Stomach (tissue), 9 donors: ENCODE measurements around the gene NEK10. TPM values are rescaled to one million over a fixed set of nuclear protein-coding genes. Genes with fewer than 3 reads are reported as not detected.

ENCODE experiments used
- DNase-seq, 2 donors: peaks; one replicate each; pipeline versions ENCODE4 v3.0.0 to v3.0.0-alpha.2; 2013 to 2019
- H3K27ac ChIP-seq, 5 donors: fragments of 200-600 bp in 4 of 5; sonication (generic) in 4 of 5; one replicate each; pipeline ENCODE4 v1.5.1; 2013 to 2019; ENCODE audit warnings: mild to moderate bottlenecking in 1 of 5, moderate library complexity in 1 of 5
- H3K27me3 ChIP-seq, 3 donors: fragments of 200-600 bp; sonication (generic); one replicate each; pipeline ENCODE4 v1.5.1; 2017 to 2019; ENCODE audit warnings: mixed run types in 1 of 3
- H3K36me3 ChIP-seq, 4 donors: fragments of 200-600 bp; sonication (generic); 1 replicate in 3 of 4; 2 replicates in 1 of 4; pipeline ENCODE4 v1.5.1; 2016 to 2019
- H3K4me1 ChIP-seq, 4 donors: fragments of 200-600 bp; sonication (generic); one replicate each; pipeline ENCODE4 v1.5.1; 2016 to 2019
- H3K4me3 ChIP-seq, 4 donors: fragments of 200-600 bp; sonication (generic) in 3 of 4; one replicate each; pipeline ENCODE4 v1.5.1; 2016 to 2019; ENCODE audit warnings: mild to moderate bottlenecking in 1 of 4
- H3K9me3 ChIP-seq, 4 donors: fragments of 200-600 bp; sonication (generic); one replicate each; pipeline ENCODE4 v1.5.1; 2016 to 2019
- CTCF ChIP-seq, 7 experiments: fragments of 450-650 bp in 4 of 7; fragments of 200-600 bp in 3 of 7; sonication (generic) in 3 of 7; IDR thresholded peaks; one replicate each; pipeline ENCODE4 v1.5.1; 2016 to 2019; ENCODE audit warnings: antibody characterized with exemption in 7 of 7, control low read depth in 2 of 7, mild to moderate bottlenecking in 1 of 7
- EP300 ChIP-seq: sonication (generic); formaldehyde crosslinking; IDR thresholded peaks from one replicate; pipeline ENCODE4 v1.6.1; 2017; ENCODE audit warnings: antibody characterized with exemption
- POLR2A ChIP-seq, 4 donors: fragments of 450-650 bp; IDR thresholded peaks; one replicate each; pipeline ENCODE4 v1.6.1; 2016; ENCODE audit warnings: antibody characterized with exemption in 4 of 4, control low read depth in 2 of 4, mild to moderate bottlenecking in 1 of 4, moderate library complexity in 1 of 4
- POLR2AphosphoS5 ChIP-seq, 3 donors: sonication (generic); formaldehyde crosslinking; IDR thresholded peaks; one replicate each; pipeline ENCODE4 v1.6.1; 2016; ENCODE audit warnings: antibody characterized with exemption in 3 of 3
- WGBS, 5 donors: extraction: QIAGEN DNeasy Blood & Tissue Kit in 3 of 5; methylation state at CpG; one replicate each; pipeline versions ENCODE4 v1.1.5 to v1.1.7; 2013 to 2018; 5-methylcytosine and 5-hydroxymethylcytosine counted together
- intact Hi-C: fragments of 100-400 bp; cut with DNase I; formaldehyde crosslinking; loops from one replicate; pipeline ENCODE4 v1.15.1; 2023; ENCODE audit warnings: low total_unique reads
- polyA plus RNA-seq, 3 donors: library from polyadenylated mRNA; stranded (reverse); fragments of 200-250 nt; gene quantifications; one replicate each; pipeline ENCODE4 v1.2.3, GENCODE V29; 2013
- total RNA-seq, 5 donors: library from RNA; depleted of rRNA; stranded (reverse); fragments of >200 nt; gene quantifications; one replicate each; pipeline versions ENCODE4 v1.1.0 to v1.2.3, GENCODE V29; 2014 to 2016
- donor health status: healthy with polysubstance abuse.
- donor health status: Bipolar disorder and iron deficiency.
- donor health status: healthy.

NEK10 gene
- total and polyA plus RNA-seq, 8 donors: 0.61 to 14.3 (median 1.2) TPM; not detected in 3

DNA sequence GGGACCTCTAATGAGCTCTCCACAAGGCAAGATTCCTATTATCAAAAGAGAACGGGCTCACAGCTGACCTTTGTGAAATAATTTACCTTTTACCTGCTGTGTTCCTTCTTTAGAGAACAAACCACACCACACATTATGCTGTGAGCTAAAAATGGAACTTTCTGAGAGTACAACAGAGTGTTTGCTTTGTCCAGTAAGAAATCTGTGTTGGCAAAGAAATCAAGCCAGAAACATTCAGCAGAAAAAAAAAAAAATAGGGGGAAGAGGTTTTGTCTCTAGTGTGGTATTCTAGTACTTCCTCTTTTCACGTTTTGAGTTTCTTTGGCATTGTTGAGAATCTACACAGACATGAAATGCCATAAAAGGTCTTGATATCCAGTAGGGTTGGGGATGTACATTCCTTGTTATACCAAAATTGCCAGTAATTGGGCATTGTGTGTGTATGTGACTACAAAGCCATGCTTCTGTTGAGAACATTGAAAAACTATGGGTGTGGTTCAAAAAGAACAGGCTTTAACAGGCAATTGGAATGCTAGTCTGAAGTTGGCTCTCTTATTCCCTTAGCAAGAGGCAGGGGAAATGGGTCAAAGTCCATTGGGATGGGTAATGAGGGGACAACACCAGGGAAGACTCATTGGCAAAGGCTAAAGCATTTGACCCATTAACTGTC lies 273.5 kb downstream of the NEK10 start:
- H3K4me1 ChIP-seq: peaks cover 0 to 16% (median 0%) of the 10 kb centered on the region in 4 donors
- no peaks in the 10 kb centered on the region for H3K36me3 ChIP-seq
- no peak for DNase-seq
- WGBS, 5 donors: 8 to 34% (median 13%) methylated on average over 2 of the region's 2 CpGs
- no peaks in the 10 kb centered on the region for H3K27me3 ChIP-seq
- no peaks in the 10 kb centered on the region for H3K9me3 ChIP-seq
- H3K4me3 ChIP-seq: no peak overlapping the region
- TF ChIP-seq POLR2AphosphoS5 (IDR thresholded peaks at IDR 0.05) (no peak), POLR2A (IDR thresholded peaks at IDR 0.05) (no peak), CTCF (IDR thresholded peaks at IDR 0.05) (no peak), EP300 (no peak)
- intact Hi-C loops: no loop called here
- H3K27ac ChIP-seq: no peak overlapping the region

DNA sequence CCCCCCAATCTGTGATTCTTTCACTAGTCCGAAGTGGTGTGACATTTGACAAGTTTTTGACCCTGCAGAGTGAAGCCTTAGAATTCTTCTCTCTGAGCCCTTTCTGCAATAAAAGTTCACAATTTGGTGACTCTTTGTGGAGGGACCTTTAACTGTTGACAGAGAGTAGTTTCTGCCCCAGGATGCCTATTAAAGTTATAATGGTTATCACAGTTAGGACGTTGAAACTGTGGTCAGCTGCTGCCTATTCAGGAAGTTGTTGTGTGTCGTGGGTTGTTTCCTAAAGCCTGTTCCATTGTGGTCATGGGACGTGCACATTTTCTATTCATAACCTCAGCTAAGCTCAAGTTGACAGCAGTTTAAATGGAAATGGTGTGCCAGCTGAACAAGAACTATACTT lies 274.5 kb downstream of the NEK10 start:
- peaks cover 0 to 16% (median 0%) of the 10 kb centered on the region in 4 donors for H3K4me1 ChIP-seq
- no peak overlapping the region for H3K27ac ChIP-seq
- TF ChIP-seq EP300 (no peak), POLR2A (IDR thresholded peaks at IDR 0.05) (no peak), POLR2AphosphoS5 (IDR thresholded peaks at IDR 0.05) (no peak), CTCF (IDR thresholded peaks at IDR 0.05) (no peak)
- intact Hi-C loops: no loop called here
- no peak for DNase-seq
- no peaks in the 10 kb centered on the region for H3K36me3 ChIP-seq
- WGBS, 5 donors: 25 to 45% (median 39%) methylated on average over 4 of the region's 4 CpGs
- no peaks in the 10 kb centered on the region for H3K9me3 ChIP-seq
- H3K27me3 ChIP-seq: no peaks in the 10 kb centered on the region
- no peak overlapping the region for H3K4me3 ChIP-seq

DNA sequence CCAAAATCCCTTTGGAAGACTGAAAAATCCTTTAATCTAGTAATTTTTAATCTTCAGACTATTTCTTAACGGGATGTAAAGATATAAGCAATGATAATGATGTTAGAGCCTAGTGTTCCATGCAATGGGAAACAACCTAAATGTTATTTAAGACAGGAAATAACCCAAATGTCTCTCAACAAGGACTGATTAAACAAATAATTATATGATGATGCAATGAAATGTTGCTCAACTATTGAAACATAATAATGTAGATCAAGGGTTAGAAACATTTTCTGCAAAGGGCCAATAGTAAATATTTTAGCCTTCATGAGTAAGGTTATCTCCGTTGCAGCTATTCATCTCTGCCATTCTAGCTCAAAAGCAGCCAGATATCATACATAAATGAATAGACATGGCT lies 275.4 kb downstream of the NEK10 start:
- TF ChIP-seq POLR2A (IDR thresholded peaks at IDR 0.05) (no peak), EP300 (no peak), POLR2AphosphoS5 (IDR thresholded peaks at IDR 0.05) (no peak), CTCF (IDR thresholded peaks at IDR 0.05) (no peak)
- H3K27me3 ChIP-seq: no peaks in the 10 kb centered on the region
- H3K27ac ChIP-seq: no peak overlapping the region
- peaks cover 0 to 16% (median 2%) of the 10 kb centered on the region in 4 donors for H3K4me1 ChIP-seq
- H3K36me3 ChIP-seq: no peaks in the 10 kb centered on the region
- WGBS, 5 donors: 38 to 45% (median 42%) methylated on average over 2 of the region's 2 CpGs
- H3K9me3 ChIP-seq: no peaks in the 10 kb centered on the region
- H3K4me3 ChIP-seq: no peak overlapping the region
- no peak for DNase-seq
- intact Hi-C loops: no loop called here

DNA sequence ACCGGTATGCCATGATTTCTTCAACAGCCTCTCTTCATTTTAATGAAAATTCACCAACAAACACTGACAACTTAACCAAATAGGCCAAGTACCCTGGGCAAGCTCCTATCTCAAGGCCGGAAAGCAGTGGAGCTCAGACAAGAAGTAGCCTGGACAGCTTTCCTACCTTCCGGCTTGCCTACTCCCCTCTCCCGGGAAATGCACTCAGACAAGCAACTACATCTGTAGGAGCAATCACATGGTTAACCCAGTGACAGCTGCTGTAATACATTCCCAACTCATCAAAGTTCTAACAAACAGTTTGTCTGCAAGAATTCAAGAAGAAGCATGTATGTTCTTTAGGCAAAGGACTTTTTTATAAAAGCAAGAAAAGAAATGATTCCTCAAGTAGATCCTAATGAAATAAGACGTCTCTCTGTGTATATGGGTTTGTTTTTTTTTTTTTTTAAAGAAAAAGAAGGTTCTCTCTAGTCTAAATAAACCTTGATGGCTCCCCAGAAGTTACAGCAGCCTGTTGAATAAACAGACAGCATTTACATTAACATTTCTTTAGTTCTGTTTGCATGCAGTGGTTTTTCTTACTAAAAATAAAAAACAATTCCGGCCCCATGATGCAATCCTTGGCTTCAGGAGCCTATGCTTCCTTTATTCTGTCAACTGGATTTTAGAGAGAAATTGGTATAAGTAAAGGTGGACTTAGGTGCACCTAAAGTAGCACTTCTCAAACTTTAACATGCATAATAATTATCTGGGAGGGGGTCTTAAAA lies 278.7 kb downstream of the NEK10 start:
- intact Hi-C loops: no loop called here
- no peak for DNase-seq
- no peaks in the 10 kb centered on the region for H3K9me3 ChIP-seq
- H3K27ac ChIP-seq: no peak overlapping the region
- peaks cover 0 to 27% (median 4%) of the 10 kb centered on the region in 4 donors for H3K4me1 ChIP-seq
- H3K27me3 ChIP-seq: no peaks in the 10 kb centered on the region
- no peak for TF ChIP-seq POLR2AphosphoS5 (IDR thresholded peaks at IDR 0.05)
- TF ChIP-seq CTCF (IDR thresholded peaks at IDR 0.05): no peak
- no peak for TF ChIP-seq EP300
- TF ChIP-seq POLR2A (IDR thresholded peaks at IDR 0.05): no peak
- H3K4me3 ChIP-seq: no peak overlapping the region
- H3K36me3 ChIP-seq: no peaks in the 10 kb centered on the region
- 57 to 75% (median 63%) methylated on average over 6 of the region's 6 CpGs for WGBS, 5 donors
